GM18951 (cell line): Measurements from ENCODE around the gene MYO5A.
"Not testable (repeated sequence)": the region's sequence is repeated elsewhere in the genome, so short reads cannot be mapped to it uniquely, and the experiment has no call there.

Experiments used
- POLR2A ChIP-seq: IDR thresholded peaks from 4 replicates; pipeline ENCODE4 v1.6.1; 2011; ENCODE audit warnings: mild to moderate bottlenecking; ENCODE audit not compliant: insufficient read length, insufficient read depth; ENCODE audit errors: extremely low read depth
- in situ Hi-C: fragments of 300-500 bp; cut with MboI; formaldehyde crosslinking; loops from one replicate; pipeline ENCODE4 v1.12.0; 2022; ENCODE audit warnings: low sequenced_read_pairs, mixed read lengths, inconsistent platforms; ENCODE audit not compliant: unreplicated experiment

MYO5A gene

DNA sequence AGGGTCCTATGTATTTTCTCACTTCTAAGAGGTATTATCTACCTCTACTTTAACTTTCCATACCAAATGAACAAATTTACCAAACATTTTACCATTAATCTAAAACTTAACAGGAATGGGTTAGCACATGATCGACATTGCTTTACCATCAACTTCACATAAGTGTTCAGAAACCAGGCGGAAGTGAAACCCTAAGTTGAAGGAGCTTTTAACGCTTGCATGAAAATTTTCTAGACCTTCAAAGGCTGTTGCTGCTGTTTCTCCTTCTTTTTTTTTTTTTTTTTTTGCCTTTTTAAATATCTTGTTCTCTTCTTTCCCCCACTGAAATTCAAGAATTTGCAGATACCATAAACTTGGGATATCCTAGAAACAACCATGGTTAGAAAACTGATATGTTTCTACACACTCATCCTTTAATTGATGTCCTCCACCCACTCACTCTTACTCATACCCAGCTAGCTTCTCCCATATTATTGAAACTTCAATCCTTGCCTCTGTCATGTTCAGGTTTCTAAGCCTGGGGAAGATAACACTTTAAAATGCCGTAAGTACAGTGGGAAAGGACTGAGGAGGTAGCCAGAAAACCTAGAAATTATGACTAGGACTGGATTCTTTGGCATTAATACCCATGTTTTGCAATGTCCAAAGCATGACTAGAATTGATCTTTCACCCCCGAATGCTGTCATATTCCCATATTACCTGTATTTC lies 24.7 kb downstream of the MYO5A start:
- no peak for TF ChIP-seq POLR2A
- in situ Hi-C loops = no loop called here

DNA sequence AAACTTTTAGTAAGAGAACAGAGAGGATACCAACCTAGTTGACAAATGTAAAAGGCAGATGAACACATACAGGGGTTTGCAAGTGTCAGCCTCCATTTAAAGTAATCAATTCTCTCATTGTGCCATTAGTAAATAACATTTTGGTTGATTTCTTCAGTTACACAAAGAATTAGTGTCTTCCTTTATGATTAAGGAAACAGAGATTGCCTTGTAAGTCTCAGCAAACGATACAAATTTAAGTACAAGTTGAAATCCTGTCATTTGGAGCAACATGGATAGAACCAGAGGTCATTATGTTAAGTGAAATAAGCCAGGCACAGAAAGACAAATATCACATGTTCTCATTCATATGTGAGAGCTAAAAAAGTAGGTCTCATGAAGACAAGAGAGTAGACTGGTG lies 26.1 kb downstream of the MYO5A start:
- in situ Hi-C loops = no loop called here
- TF ChIP-seq POLR2A = no peak

DNA sequence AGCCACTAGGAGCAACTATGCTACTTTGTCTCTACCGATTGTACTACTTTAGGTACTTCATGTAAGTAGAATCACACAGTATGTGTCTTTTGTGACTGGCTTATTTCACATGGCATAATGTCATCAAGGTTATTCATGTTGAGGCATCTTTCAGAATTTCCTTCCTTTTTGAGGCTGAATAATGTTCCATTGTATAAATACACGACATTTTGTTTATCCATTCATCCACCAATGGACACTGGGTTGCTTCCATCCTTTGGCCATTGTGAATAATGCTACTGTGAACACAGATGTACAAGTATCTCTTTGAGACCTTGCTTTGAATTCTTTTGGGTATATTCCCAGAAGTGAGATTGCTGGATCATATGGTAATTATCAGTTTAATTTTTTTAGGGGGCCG lies 29.2 kb downstream of the MYO5A start:
- no peak for TF ChIP-seq POLR2A
- in situ Hi-C loops = no loop called here

DNA sequence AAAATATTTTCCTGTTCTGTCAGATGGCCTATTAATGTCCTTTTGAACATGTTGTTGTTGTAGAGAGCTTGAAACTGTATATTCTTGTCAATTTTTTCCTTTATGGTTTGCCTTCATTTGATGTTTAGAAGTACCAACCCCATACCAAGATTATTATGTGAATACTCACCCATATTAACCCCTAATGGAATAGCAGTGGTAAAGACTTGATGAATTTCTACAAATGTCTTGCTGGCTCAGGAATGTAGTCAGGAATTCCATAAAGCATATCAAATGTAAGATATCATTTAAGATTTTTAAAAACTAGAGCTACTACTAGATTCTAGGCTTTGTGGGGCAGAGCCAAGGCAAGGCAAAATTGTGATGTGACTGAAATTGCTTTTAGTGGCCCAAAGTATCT lies 30.0 kb downstream of the MYO5A start:
- TF ChIP-seq POLR2A = no peak
- in situ Hi-C loops = no loop called here

DNA sequence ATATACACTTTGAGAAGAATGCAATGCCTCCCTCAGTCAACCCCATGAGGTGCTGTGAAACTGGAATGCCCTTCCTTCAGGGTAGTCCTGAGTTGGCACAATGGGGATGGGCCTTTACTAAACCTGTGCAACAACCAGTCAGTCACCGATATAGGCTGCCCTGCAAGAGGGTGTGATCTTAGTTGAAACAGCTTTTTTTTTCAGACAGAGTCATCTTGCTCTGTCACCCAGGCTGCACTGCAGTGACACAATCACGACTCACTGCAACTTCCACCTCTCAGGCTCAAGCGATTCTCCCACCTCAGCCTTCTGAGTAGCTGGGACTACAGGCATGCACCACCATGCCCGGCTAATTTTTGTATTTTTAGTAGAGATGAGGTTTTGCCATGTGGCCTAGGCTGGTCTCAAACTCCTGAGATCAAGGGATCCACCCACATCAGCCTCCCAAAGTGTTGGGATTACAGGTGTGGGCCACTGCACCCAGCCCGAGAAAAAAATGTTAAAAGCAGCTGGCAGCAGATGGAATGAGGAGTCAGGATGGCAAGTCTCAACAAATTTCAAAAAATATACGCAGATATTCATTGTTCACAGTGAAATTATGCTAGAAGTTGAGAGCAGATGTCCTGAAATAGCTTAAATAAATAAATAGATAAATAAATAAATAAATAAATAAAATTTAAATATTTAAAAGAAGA lies 31.8 kb downstream of the MYO5A start:
- TF ChIP-seq POLR2A = no peak
- in situ Hi-C loops = no loop called here

DNA sequence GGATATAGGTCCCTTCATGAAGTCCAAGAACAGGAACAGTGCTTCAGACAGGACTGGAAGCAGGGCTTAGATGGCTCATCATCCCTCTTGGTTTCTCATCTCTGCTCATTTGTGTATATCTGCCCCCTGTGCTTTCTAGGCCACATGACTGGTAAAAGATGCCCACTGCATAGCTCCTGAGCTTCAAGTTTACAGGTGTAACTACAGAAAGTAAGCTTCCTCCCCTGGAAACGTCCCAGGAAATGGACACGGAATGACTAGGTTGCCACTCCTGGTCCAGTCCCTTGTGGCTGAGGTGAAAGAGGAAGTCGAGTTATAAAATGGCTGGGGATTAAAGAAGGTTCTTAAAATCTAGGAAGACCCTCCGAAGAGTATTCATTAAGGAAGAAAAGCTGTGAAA lies 32.5 kb downstream of the MYO5A start:
- in situ Hi-C loops = no loop called here
- TF ChIP-seq POLR2A = no peak

DNA sequence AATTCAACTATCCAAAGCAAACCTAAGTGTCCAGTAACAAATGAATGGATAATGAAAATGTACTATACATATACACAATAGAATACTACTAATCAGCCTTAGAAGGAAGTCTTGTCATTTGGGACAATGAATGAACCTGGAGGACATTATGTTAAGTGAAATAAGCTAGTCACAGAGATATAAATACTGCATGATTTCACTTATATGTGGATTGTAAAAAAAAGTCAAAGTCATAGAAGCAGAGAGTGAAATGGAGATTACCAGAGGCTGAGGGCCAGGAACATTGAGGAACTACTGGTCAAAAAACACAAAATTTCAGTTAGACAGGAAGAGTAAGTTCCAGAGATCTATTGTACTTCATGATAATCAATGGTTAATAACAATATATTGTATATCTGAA lies 33.6 kb downstream of the MYO5A start:
- in situ Hi-C loops = no loop called here
- TF ChIP-seq POLR2A = no peak

DNA sequence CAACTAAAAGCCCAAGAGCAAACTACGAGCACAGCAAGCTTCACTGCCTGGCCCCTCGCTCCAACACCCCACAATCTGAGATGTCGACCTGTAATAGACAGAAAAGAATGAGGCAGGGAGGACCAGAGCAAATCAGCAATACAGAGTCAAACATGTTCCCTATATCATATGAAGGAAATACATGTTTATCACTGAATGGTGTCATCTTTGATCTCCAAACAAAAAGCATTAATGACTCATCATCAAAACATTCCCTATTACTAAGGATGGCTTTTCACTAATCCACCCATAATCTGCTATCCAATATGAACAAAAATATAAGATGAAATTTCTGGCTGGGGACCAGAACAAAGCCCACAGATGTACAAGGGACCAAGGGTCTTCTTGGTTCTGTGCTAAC lies 34.7 kb downstream of the MYO5A start:
- TF ChIP-seq POLR2A = no peak
- in situ Hi-C loops = no loop called here

DNA sequence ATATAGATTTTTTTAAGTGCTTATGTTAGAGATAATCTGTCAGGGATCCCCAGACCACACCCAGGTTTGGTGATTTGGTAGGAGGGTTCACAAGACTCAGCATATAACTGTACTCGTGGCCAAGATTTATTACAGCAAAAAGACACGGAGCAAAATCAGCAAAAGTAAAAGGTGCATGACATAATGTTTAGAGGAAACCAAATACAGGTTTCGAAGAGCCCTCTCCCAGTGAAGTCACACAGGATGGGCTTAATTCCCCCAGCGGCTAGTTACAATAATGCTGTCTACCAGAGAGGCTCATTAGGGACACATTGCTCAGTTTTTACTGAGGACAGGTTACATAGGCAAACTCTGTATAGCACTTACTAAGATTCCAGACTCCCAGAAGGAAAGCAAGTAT lies 36.5 kb downstream of the MYO5A start:
- in situ Hi-C loops = no loop called here
- TF ChIP-seq POLR2A = no peak

DNA sequence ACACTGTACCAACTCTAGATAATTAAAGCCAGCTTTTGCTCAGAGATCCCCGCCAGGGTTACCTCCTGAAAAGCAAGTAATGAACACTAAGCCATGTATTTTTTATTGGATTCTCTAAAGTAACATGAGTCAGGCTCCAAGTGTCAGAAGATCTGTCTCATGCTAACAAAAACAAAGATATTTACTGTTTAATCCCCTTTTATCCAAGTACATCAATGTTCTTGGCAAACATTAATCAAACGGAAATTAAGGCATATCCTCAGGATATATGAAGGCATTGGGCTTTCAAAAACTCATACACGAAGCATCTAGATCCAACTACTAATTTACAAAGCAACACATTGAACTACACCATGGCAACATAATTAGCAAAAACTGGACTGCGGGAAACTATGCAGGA lies 37.2 kb downstream of the MYO5A start:
- no peak for TF ChIP-seq POLR2A
- in situ Hi-C loops = no loop called here

DNA sequence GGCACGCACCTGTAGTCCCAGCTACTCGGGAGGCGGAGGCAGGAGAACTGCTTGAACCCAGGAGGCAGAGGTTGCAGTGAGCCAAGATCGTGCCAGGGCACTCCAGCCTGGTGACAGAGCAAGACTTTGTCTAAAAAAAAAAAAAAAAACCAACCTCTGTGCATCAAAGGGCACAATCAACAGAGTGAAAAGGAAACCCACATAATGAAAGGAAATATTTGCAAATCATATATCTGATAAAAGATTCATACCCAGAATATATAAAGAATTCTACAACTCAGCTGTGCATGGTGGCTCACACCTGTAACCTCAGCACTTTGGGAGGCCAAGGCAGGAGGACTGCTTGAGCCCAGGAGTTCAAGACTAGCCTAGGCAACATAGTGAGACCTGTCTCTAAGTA lies 39.2 kb downstream of the MYO5A start:
- in situ Hi-C loops = not testable (repeated sequence)

DNA sequence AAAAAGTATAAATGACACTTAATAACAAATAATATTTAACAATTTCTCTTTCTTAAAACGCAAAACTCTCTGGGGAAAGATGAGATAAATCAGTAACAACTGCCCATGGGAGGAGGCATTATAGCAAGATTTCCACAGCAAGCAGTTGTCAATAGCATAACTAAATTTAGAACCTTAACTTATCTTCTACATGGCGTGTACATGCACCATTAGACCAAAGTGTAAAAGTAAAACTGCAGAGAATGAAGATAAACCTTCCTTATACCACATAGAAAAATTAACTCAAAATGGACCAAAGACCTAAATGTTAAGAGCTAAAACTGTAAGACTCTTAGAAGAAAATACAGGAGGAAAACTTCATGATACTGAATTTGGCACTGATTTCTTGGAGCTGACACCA lies 39.9 kb downstream of the MYO5A start:
- in situ Hi-C loops = no loop called here
- no peak for TF ChIP-seq POLR2A

DNA sequence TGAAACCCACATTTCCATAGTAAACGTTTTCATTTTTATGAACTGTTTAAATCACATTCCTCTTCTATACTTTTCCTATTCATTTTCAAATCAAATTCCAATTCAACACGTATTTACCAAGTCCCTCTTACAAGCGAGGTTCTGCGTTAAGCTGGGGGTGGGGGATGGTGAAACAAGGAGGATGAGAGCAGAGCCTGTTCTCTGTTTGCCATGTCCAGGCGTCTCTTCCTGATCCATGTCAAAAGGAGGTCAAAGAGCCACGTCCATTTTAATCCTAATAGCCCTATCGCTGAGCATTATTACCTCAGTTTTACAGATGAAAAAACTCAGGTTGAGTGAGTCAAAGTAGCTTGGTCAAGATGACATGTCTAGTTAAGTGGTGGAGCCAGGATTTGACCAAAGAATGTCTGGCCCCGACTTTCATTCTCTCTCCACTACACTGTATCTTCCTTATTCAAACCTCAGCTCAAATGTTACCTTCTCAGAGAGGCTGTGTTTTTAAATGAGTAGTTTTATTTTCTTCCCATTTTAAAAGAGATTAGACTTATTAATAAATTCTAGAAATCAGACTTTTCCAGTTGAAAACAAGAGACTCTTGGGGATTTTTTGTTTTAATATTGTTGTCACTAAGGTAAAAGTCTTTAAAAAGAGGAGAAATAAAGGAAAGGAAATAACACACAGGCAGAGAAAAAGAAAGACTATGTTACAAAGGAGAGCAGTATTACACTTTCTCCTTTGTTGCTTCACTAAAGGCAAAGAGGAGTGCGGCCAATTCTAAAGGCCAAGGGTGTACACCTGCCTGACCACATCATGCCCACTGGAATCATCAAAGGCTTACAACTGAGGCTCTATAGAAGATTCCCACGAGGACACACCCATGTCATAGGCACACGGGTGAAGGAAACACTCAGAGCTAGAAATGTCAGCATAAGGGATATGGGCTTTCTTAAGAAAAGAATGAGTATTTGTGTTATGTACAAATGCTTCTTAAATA lies 42.4 kb downstream of the MYO5A start:
- in situ Hi-C loops = no loop called here
- no peak for TF ChIP-seq POLR2A
